Astrocyte (in vitro differentiated cells and primary cell): ENCODE data around the gene SLC30A1. TPM values are rescaled to one million over a fixed set of nuclear protein-coding genes. Genes with fewer than 3 reads are reported as not detected.

Experiments
- DNase-seq: peaks from one replicate; pipeline ENCODE4 v3.0.0-alpha.2; 2010; ENCODE audit warnings: low read depth
- FAIRE-seq: peaks from 2 replicates; lab custom pipeline; 2011; peaks lifted over from hg19 to GRCh38; lab: Jason Lieb, UNC
- H2AFZ ChIP-seq: 2 replicates; pipeline ENCODE4 v1.6.0; 2012; ENCODE audit warnings: low read depth, low read length, inconsistent platforms
- H3K27ac ChIP-seq: 2 replicates; pipeline ENCODE4 v1.5.1; 2011; ENCODE audit warnings: low read depth, low read length, inconsistent platforms
- H3K27me3 ChIP-seq: 2 replicates; pipeline ENCODE4 v1.6.0; 2011; ENCODE audit warnings: low read length, inconsistent platforms; ENCODE audit not compliant: insufficient read depth
- H3K36me3 ChIP-seq: 2 replicates; pipeline ENCODE4 v1.5.1; 2011; ENCODE audit warnings: low read length, inconsistent platforms; ENCODE audit not compliant: insufficient read depth
- H3K4me1 ChIP-seq: 2 replicates; pipeline ENCODE4 v1.5.1; 2011; ENCODE audit warnings: low read length, inconsistent platforms; ENCODE audit not compliant: insufficient read depth
- H3K4me2 ChIP-seq: 2 replicates; pipeline ENCODE4 v1.6.0; 2012; ENCODE audit warnings: low read length, inconsistent platforms
- H3K4me3 ChIP-seq: 2 replicates; pipeline ENCODE4 v1.5.1; 2011; ENCODE audit warnings: low read depth, mild to moderate bottlenecking, low read length, inconsistent platforms; ENCODE audit not compliant: insufficient read depth
- H3K79me2 ChIP-seq: 2 replicates; pipeline ENCODE4 v1.6.0; 2012; ENCODE audit warnings: mild to moderate bottlenecking, low read length, inconsistent platforms; ENCODE audit not compliant: insufficient read depth
- H3K9ac ChIP-seq: 2 replicates; pipeline ENCODE4 v1.6.0; 2012; ENCODE audit warnings: mild to moderate bottlenecking, low read length, inconsistent platforms
- H3K9me3 ChIP-seq: 2 replicates; pipeline ENCODE4 v1.5.1; 2012; ENCODE audit warnings: low read depth, mild to moderate bottlenecking, low read length, inconsistent platforms; ENCODE audit not compliant: insufficient read depth
- H4K20me1 ChIP-seq: 2 replicates; pipeline ENCODE4 v1.6.0; 2012; ENCODE audit warnings: low read length, inconsistent platforms; ENCODE audit not compliant: insufficient read depth
- H3K27ac Mint-ChIP-seq: one replicate; pipeline ENCODE4 v1.8.0; 2021; ENCODE audit warnings: mild to moderate bottlenecking, mixed read lengths; ENCODE audit not compliant: unreplicated experiment
- H3K27me3 Mint-ChIP-seq: one replicate; pipeline ENCODE4 v1.8.0; 2021; ENCODE audit warnings: low read depth, mixed read lengths; ENCODE audit not compliant: unreplicated experiment
- H3K36me3 Mint-ChIP-seq: one replicate; pipeline ENCODE4 v1.8.0; 2021; ENCODE audit warnings: low read depth, mixed read lengths; ENCODE audit not compliant: unreplicated experiment
- H3K4me1 Mint-ChIP-seq: one replicate; pipeline ENCODE4 v1.8.0; 2021; ENCODE audit warnings: low read depth, mixed read lengths; ENCODE audit not compliant: unreplicated experiment
- H3K4me3 Mint-ChIP-seq: one replicate; pipeline ENCODE4 v1.8.0; 2021; ENCODE audit warnings: mild to moderate bottlenecking, moderate library complexity, mixed read lengths; ENCODE audit not compliant: unreplicated experiment
- H3K9me3 Mint-ChIP-seq: one replicate; pipeline ENCODE4 v1.8.0; 2021; ENCODE audit warnings: mild to moderate bottlenecking, mixed read lengths; ENCODE audit not compliant: unreplicated experiment
- CTCF ChIP-seq: IDR thresholded peaks from 2 replicates; pipeline ENCODE4 v1.5.1; 2011; ENCODE audit warnings: low read depth, mild to moderate bottlenecking, inconsistent platforms, low read length, moderate library complexity; ENCODE audit not compliant: insufficient read depth
- EZH2 ChIP-seq: IDR thresholded peaks from 2 replicates; pipeline ENCODE4 v1.6.1; 2012; ENCODE audit warnings: mild to moderate bottlenecking, low read length, inconsistent platforms; ENCODE audit not compliant: insufficient read depth
- total RNA-seq: library from RNA; stranded (reverse); gene quantifications from 2 replicates; pipeline ENCODE4 v1.2.1, GENCODE V29; 2021

SLC30A1 gene
- total RNA-seq, 1 donor from 2014 or later: 35.0 TPM

GRCh38 chr1:211534545-211535291 is 44.2 kb downstream of the SLC30A1 start:
- Mint-ChIP-seq H3K4me3 (no peak overlapping the region), H3K4me1 (peaks cover 6% of the 10 kb centered on the region), H3K9me3 (no peaks in the 10 kb centered on the region), H3K27me3 (peaks cover 26% of the 10 kb centered on the region), H3K36me3 (no peaks in the 10 kb centered on the region), H3K27ac (no peak overlapping the region)
- no peaks in the 10 kb centered on the region for H4K20me1 ChIP-seq
- FAIRE-seq (no peak), DNase-seq (no peak)
- peaks cover 5% of the 10 kb centered on the region for H3K27me3 ChIP-seq
- H3K36me3 ChIP-seq: no peaks in the 10 kb centered on the region
- TF ChIP-seq EZH2: no peak
- no peak for TF ChIP-seq CTCF
- H3K9me3 ChIP-seq: no peaks in the 10 kb centered on the region
- no peak overlapping the region for H2AFZ ChIP-seq
- H3K9ac ChIP-seq: no peak overlapping the region
- no peak overlapping the region for H3K4me2 ChIP-seq
- H3K4me1 ChIP-seq: no peaks in the 10 kb centered on the region
- no peak overlapping the region for H3K27ac ChIP-seq
- no peaks in the 10 kb centered on the region for H3K79me2 ChIP-seq
- no peak overlapping the region for H3K4me3 ChIP-seq

- Mint-ChIP-seq H3K4me3 (no peak overlapping the region), H3K4me1 (peaks cover under 1% of the 10 kb centered on the region), H3K9me3 (no peaks in the 10 kb centered on the region), H3K27ac (no peak overlapping the region), H3K36me3 (no peaks in the 10 kb centered on the region), H3K27me3 (peaks cover 27% of the 10 kb centered on the region)
- DNase-seq (no peak), FAIRE-seq (no peak)
- Histone ChIP-seq H2AFZ (no peak overlapping the region), H3K4me2 (no peak overlapping the region), H3K36me3 (no peaks in the 10 kb centered on the region), H3K79me2 (no peaks in the 10 kb centered on the region), H3K9me3 (no peaks in the 10 kb centered on the region), H3K4me3 (no peak overlapping the region), H3K9ac (no peak overlapping the region), H4K20me1 (no peaks in the 10 kb centered on the region), H3K27ac (no peak overlapping the region), H3K27me3 (peaks cover 9% of the 10 kb centered on the region), H3K4me1 (no peaks in the 10 kb centered on the region)
- TF ChIP-seq CTCF (no peak), EZH2 (no peak)
Measured at GRCh38 chr1:211532088-211532444, 46.9 kb downstream of the SLC30A1 start.
